Jurkat, Clone E6-1 (cell line): Measurements from ENCODE around the gene PHC1.

Experiments
- DNase-seq: peaks from one replicate; pipeline ENCODE4 v3.0.0-alpha.2; 2011; ENCODE audit warnings: low read depth, low spot score
- H3K4me3 ChIP-seq: 2 replicates; pipeline ENCODE4 v1.5.1; 2011; ENCODE audit warnings: mild to moderate bottlenecking, low read length, control low read depth, moderate library complexity

The PHC1 gene

GRCh38 chr12:8943565-8944186, 29.4 kb downstream of the PHC1 start:
- no peak overlapping the region for H3K4me3 ChIP-seq
- no peak for DNase-seq

- no peak overlapping the region for H3K4me3 ChIP-seq
- DNase-seq, result no peak
Measured at GRCh38 chr12:8946733-8947132, 32.4 kb downstream of the PHC1 start.

GRCh38 chr12:8947737-8948136, 33.4 kb downstream of the PHC1 start:
- no peak for DNase-seq
- no peak overlapping the region for H3K4me3 ChIP-seq

GRCh38 chr12:8948701-8949341, 34.5 kb downstream of the PHC1 start:
- DNase-seq, result no peak
- H3K4me3 ChIP-seq, result peak overlapping the region; percentile 70

- peak; percentile 96 for DNase-seq
- H3K4me3 ChIP-seq, result peak within 1 kb of the TSS; percentile 70
Measured at GRCh38 chr12:8949342-8950220, 35.3 kb downstream of the PHC1 start, which contains the start of gene M6PR. M6PR (minus strand) TSS chr12:8949645; CDS start chr12:8946404, 3,241 bp downstream.

GRCh38 chr12:8950221-8950527, 35.9 kb downstream of the PHC1 start:
- peak overlapping the region; percentile 70 for H3K4me3 ChIP-seq
- no peak for DNase-seq

- peak overlapping the region; percentile 70 for H3K4me3 ChIP-seq
- DNase-seq, result no peak
Measured at GRCh38 chr12:8950702-8951478, 36.6 kb downstream of the PHC1 start.

- no peak for DNase-seq
- H3K4me3 ChIP-seq, result no peak overlapping the region
Measured at GRCh38 chr12:8951744-8952143, 37.4 kb downstream of the PHC1 start.

GRCh38 chr12:8953773-8954402, 39.6 kb downstream of the PHC1 start:
- H3K4me3 ChIP-seq, result no peak overlapping the region
- peak; percentile 23 for DNase-seq

- DNase-seq, result no peak
- H3K4me3 ChIP-seq, result no peak overlapping the region
Measured at GRCh38 chr12:8956073-8956472, 41.8 kb downstream of the PHC1 start.

- no peak overlapping the region for H3K4me3 ChIP-seq
- no peak for DNase-seq
Measured at GRCh38 chr12:8956772-8957171, 42.5 kb downstream of the PHC1 start.

GRCh38 chr12:8957561-8957960, 43.3 kb downstream of the PHC1 start:
- DNase-seq, result no peak
- no peak overlapping the region for H3K4me3 ChIP-seq

- no peak for DNase-seq
- no peak overlapping the region for H3K4me3 ChIP-seq
Measured at GRCh38 chr12:8958066-8958465, 43.8 kb downstream of the PHC1 start.

- DNase-seq, result peak; percentile 49
- no peak overlapping the region for H3K4me3 ChIP-seq
Measured at GRCh38 chr12:8960176-8960575, 45.9 kb downstream of the PHC1 start.

- no peak for DNase-seq
Measured at GRCh38 chr12:8968761-8969160, 54.5 kb downstream of the PHC1 start.

GRCh38 chr12:8969861-8970411, 55.6 kb downstream of the PHC1 start:
- DNase-seq, result no peak
- H3K4me3 ChIP-seq, result no peak overlapping the region

More at GRCh38 chr12:8968761-8969160, 54.5 kb downstream of the PHC1 start:
- no peak overlapping the region for H3K4me3 ChIP-seq

GRCh38 chr12:8970432-8970831, 56.1 kb downstream of the PHC1 start:
- no peak overlapping the region for H3K4me3 ChIP-seq
- no peak for DNase-seq

- DNase-seq, result no peak
Measured at GRCh38 chr12:8980137-8980536, 65.8 kb downstream of the PHC1 start.

More at GRCh38 chr12:8980137-8980536, 65.8 kb downstream of the PHC1 start:
- no peak overlapping the region for H3K4me3 ChIP-seq
